Mesenchymal stem cell (in vitro differentiated cells and primary cell): ENCODE results near the gene TOMT.
A peak's percentile ranks its signal among the peaks of the same experiment; 100 is the strongest.

Experiments used
- DNase-seq: peaks from one replicate; pipeline ENCODE4 v3.0.0-alpha.2; 2013
- H2AFZ ChIP-seq: one replicate; pipeline ENCODE4 v1.6.1; 2013; ENCODE audit warnings: low read depth, mild to moderate bottlenecking, control low read depth, inconsistent platforms, low read length, moderate library complexity
- H2AK5ac ChIP-seq: 2 replicates; pipeline ENCODE4 v1.6.1; 2013; ENCODE audit warnings: low read length, moderate library complexity, mild to moderate bottlenecking, inconsistent platforms; ENCODE audit not compliant: severe bottlenecking
- H2BK120ac ChIP-seq: one replicate; pipeline ENCODE4 v1.6.1; 2013; ENCODE audit warnings: low read depth, mild to moderate bottlenecking, inconsistent platforms, low read length, moderate library complexity
- H2BK12ac ChIP-seq, 2 experiments: one replicate each; pipeline ENCODE4 v1.6.1; 2013; ENCODE audit warnings: inconsistent platforms in 2 of 2, low read length in 2 of 2, mild to moderate bottlenecking in 2 of 2, moderate library complexity in 2 of 2, control low read depth in 1 of 2
- H2BK15ac ChIP-seq: one replicate; pipeline ENCODE4 v1.6.1; 2013; ENCODE audit warnings: mild to moderate bottlenecking, low read depth, inconsistent platforms; ENCODE audit not compliant: poor library complexity, severe bottlenecking
- H2BK5ac ChIP-seq: 2 replicates; pipeline ENCODE4 v1.6.1; 2013; ENCODE audit warnings: low read depth, mild to moderate bottlenecking, low read length, control low read depth, inconsistent platforms; ENCODE audit not compliant: poor library complexity, severe bottlenecking
- H3K14ac ChIP-seq, 2 experiments: one replicate each; pipeline ENCODE4 v1.6.1; 2013; ENCODE audit warnings: inconsistent platforms in 2 of 2, low read length in 2 of 2, control low read depth in 1 of 2, mild to moderate bottlenecking in 1 of 2, moderate library complexity in 1 of 2
- H3K18ac ChIP-seq, 2 experiments: one replicate each; pipeline ENCODE4 v1.6.1; 2013; ENCODE audit warnings: inconsistent platforms in 2 of 2, low read length in 2 of 2, control low read depth in 1 of 2, low read depth in 1 of 2, mild to moderate bottlenecking in 1 of 2
- H3K23ac ChIP-seq, 2 experiments: one replicate each; pipeline ENCODE4 v1.6.1; 2013; ENCODE audit warnings: inconsistent platforms in 2 of 2, low read length in 2 of 2, mild to moderate bottlenecking in 2 of 2, moderate library complexity in 2 of 2, control low read depth in 1 of 2
- H3K27ac ChIP-seq: 2 replicates; pipeline ENCODE4 v1.5.1; 2013; ENCODE audit warnings: mild to moderate bottlenecking, moderate library complexity, low read length, control low read depth, inconsistent platforms; ENCODE audit not compliant: poor library complexity, severe bottlenecking
- H3K27me3 ChIP-seq, 2 experiments: 2 replicates each; pipeline versions ENCODE4 v1.6.1 to v1.7.0; 2013; ENCODE audit warnings: low read length in 2 of 2, mild to moderate bottlenecking in 2 of 2, moderate library complexity in 2 of 2, control low read depth in 1 of 2, inconsistent platforms in 1 of 2; ENCODE audit not compliant: control insufficient read depth in 1 of 2, insufficient read depth in 1 of 2
- H3K36me3 ChIP-seq, 2 experiments: 2 replicates each; pipeline versions ENCODE4 v1.6.1 to v1.7.0; 2013; ENCODE audit warnings: low read length in 2 of 2, control low read depth in 1 of 2, inconsistent platforms in 1 of 2, low read depth in 1 of 2, mild to moderate bottlenecking in 1 of 2; ENCODE audit not compliant: insufficient read depth in 2 of 2, control insufficient read depth in 1 of 2
- H3K4ac ChIP-seq, 2 experiments: one replicate each; pipeline ENCODE4 v1.6.1; 2013; ENCODE audit warnings: inconsistent platforms in 2 of 2, low read length in 2 of 2, mild to moderate bottlenecking in 2 of 2, moderate library complexity in 2 of 2, control low read depth in 1 of 2, low read depth in 1 of 2
- H3K4me1 ChIP-seq: 2 replicates; pipeline ENCODE4 v1.6.1; 2013; ENCODE audit warnings: low read depth, low read length, control low read depth; ENCODE audit not compliant: control insufficient read depth, insufficient read depth
- H3K4me2 ChIP-seq: 2 replicates; pipeline ENCODE4 v1.6.1; 2013; ENCODE audit warnings: low read length, mild to moderate bottlenecking, inconsistent platforms; ENCODE audit not compliant: poor library complexity, severe bottlenecking
- H3K4me3 ChIP-seq, 2 experiments: 2 replicates each; pipeline versions ENCODE4 v1.5.1 to v1.7.0; 2013; ENCODE audit warnings: low read length in 2 of 2, mild to moderate bottlenecking in 2 of 2, control low read depth in 1 of 2, low read depth in 1 of 2; ENCODE audit not compliant: insufficient read depth in 1 of 2
- H3K79me1 ChIP-seq: replicated peaks from 2 replicates; pipeline ENCODE4 v1.6.1; 2013; ENCODE audit warnings: mild to moderate bottlenecking, control low read depth, low read length, inconsistent platforms; ENCODE audit not compliant: poor library complexity, severe bottlenecking
- H3K9ac ChIP-seq: 2 replicates; pipeline ENCODE4 v1.7.0; 2013; ENCODE audit warnings: mild to moderate bottlenecking, low read length, moderate library complexity
- H3K9me3 ChIP-seq: 2 replicates; pipeline ENCODE4 v1.7.0; 2013; ENCODE audit warnings: mild to moderate bottlenecking, low read length; ENCODE audit not compliant: control insufficient read depth
- H4K8ac ChIP-seq: one replicate; pipeline ENCODE4 v1.6.1; 2013; ENCODE audit warnings: inconsistent platforms, mild to moderate bottlenecking, low read length, moderate library complexity
- H4K91ac ChIP-seq: one replicate; pipeline ENCODE4 v1.6.1; 2013; ENCODE audit warnings: mild to moderate bottlenecking, low read length, inconsistent platforms
- WGBS: methylation state at CpG from one replicate; pipeline ENCODE4 v1.1.7; 2013; ENCODE audit warnings: mixed read lengths; 5-methylcytosine and 5-hydroxymethylcytosine counted together

TOMT gene

DNA sequence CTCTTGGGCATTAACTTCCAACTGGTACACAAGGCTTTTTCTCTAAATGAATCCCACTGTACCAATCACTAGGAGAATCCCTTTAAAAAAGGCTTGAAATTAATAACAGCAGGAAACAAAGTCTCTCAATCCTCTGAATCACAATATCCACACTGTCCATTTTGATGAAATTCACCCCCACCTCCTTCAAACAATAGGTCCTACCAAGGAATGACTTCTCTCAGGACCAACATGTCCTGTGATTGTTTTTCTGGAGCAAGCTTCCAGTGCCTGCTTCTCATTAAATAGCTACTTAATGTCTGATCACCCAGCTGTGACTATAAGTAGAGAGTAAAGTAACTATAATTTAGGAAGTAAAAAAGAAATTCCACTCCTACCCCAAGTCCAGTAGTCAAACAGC, 38.5 kb upstream of the TOMT start:
- H2BK120ac ChIP-seq: no peak overlapping the region
- no peak overlapping the region for H2BK12ac ChIP-seq
- H3K18ac ChIP-seq: no peak overlapping the region
- no peaks in the 10 kb centered on the region for H3K9me3 ChIP-seq
- H3K4me1 ChIP-seq: peaks cover 11% of the 10 kb centered on the region
- no peak overlapping the region for H2BK5ac ChIP-seq
- H3K27me3 ChIP-seq: no peaks in the 10 kb centered on the region
- peaks cover 4 to 8% of the 10 kb centered on the region in 2 experiments for H3K36me3 ChIP-seq
- no peak for DNase-seq
- no peak overlapping the region for H3K27ac ChIP-seq
- peak overlapping the region; percentile 55 for H2AK5ac ChIP-seq
- peaks cover 22% of the 10 kb centered on the region for H3K79me1 ChIP-seq
- no peak overlapping the region for H3K23ac ChIP-seq
- no peak overlapping the region for H2BK15ac ChIP-seq
- no peak overlapping the region for H3K4me3 ChIP-seq
- H4K91ac ChIP-seq: no peak overlapping the region
- H3K4me2 ChIP-seq: no peak overlapping the region
- H3K14ac ChIP-seq: no peak overlapping the region
- H4K8ac ChIP-seq: no peak overlapping the region
- no peak overlapping the region for H2AFZ ChIP-seq
- peak overlapping the region; percentile 44 for H3K9ac ChIP-seq
- H3K4ac ChIP-seq: no peak overlapping the region

DNA sequence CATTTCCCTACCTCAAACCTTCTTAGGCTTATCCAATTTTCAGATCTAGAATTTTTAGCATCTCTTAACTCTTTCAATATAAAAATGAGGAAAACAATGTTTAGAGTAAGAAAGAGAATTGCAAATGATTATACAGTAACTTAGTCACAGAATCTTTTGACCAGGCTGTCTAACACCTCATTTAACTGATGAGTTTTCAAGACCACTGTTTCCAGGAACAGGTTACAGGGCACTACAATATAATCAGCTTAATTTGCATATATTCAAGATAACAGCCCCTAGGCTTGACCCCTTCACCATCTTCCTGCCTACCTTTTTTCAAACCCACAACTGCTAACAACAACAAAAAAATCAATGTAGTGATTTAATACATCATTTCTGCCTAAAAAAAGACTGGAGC, 38.0 kb upstream of the TOMT start:
- Histone ChIP-seq H3K23ac (no peak overlapping the region), H3K4me1 (peaks cover 13% of the 10 kb centered on the region), H2BK5ac (no peak overlapping the region), H3K9me3 (no peaks in the 10 kb centered on the region), H3K9ac (no peak overlapping the region), H3K36me3 (peaks cover 4 to 8% of the 10 kb centered on the region in 2 experiments), H2BK15ac (no peak overlapping the region), H3K27ac (no peak overlapping the region), H3K79me1 (peaks cover 21% of the 10 kb centered on the region), H2BK120ac (no peak overlapping the region), H3K14ac (no peak overlapping the region), H4K91ac (no peak overlapping the region), H3K18ac (no peak overlapping the region), H2AK5ac (peak overlapping the region; percentile 3), H3K4me3 (no peak overlapping the region), H2BK12ac (no peak overlapping the region), H2AFZ (no peak overlapping the region), H3K4ac (no peak overlapping the region), H4K8ac (no peak overlapping the region), H3K4me2 (no peak overlapping the region), H3K27me3 (no peaks in the 10 kb centered on the region)
- DNase-seq: no peak

DNA sequence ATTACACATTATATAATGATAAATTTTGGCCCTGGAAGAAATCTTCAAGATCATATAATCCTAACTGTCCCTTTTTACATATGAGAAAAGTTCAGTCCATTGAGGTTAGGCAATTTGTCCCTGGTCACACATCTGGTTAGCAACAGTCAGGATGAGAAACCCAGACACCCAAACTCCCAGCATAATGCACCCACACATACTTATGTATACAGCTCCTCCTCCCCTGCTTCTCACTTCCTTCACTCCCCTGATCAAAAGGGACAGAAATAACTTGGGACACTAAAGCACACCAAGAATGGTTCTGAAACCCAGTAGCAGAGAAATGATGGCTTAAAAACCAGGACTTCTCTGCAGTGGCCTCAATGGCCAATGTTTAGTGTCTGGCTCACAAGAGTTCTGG, 36.5 kb upstream of the TOMT start:
- Histone ChIP-seq H3K4me3 (peak overlapping the region in 1 of 2 experiments; percentile 33), H2BK15ac (no peak overlapping the region), H3K36me3 (peaks cover 0 to 4% of the 10 kb centered on the region in 2 experiments), H4K8ac (no peak overlapping the region), H3K14ac (no peak overlapping the region), H3K23ac (no peak overlapping the region), H3K4me2 (no peak overlapping the region), H3K27ac (peak overlapping the region; percentile 83), H2AFZ (no peak overlapping the region), H3K4ac (peak overlapping the region in 1 of 2 experiments; percentile 13), H2BK12ac (peak overlapping the region in 1 of 2 experiments; percentile 73), H3K9me3 (no peaks in the 10 kb centered on the region), H3K79me1 (peaks cover 16% of the 10 kb centered on the region), H3K18ac (peak overlapping the region in 1 of 2 experiments; percentile 3), H4K91ac (no peak overlapping the region), H3K9ac (peak overlapping the region; percentile 83), H2BK120ac (no peak overlapping the region), H3K27me3 (no peaks in the 10 kb centered on the region), H3K4me1 (peaks cover 13% of the 10 kb centered on the region), H2AK5ac (peak overlapping the region; percentile 24), H2BK5ac (no peak overlapping the region)
- peak; percentile 69 for DNase-seq

DNA sequence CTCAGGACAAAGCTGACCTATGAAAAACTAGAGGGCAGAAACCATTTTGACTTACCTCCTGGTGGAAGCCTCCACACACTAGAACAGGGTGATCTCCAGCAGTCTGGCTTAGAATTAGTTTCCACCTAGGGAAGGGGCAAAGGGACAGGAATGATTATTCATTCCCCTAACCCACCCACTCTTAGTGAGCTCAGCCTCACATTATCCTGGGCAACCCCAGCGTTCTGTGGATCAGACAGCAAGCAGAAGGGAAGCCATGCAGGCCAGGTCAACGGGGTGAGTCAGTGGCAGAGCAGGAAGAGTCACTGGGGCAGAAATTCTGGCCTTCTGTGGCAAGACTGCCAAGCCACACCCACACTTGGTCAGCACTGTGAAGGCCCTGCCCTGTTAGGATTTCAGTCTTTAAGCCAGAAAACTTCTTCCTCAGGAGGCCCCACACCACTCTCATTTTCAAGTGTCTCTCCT, 35.9 kb upstream of the TOMT start:
- 0% methylated on average over 2 of the region's 2 CpGs for WGBS

More for the DNA sequence above, 35.9 kb upstream of the TOMT start:
- H3K79me1 ChIP-seq: peaks cover 17% of the 10 kb centered on the region
- H3K27ac ChIP-seq: peak overlapping the region; percentile 83
- no peak overlapping the region for H2AK5ac ChIP-seq
- no peak overlapping the region for H3K14ac ChIP-seq
- H3K4me2 ChIP-seq: no peak overlapping the region
- H3K18ac ChIP-seq: peak overlapping the region; percentile 37 to 46
- no peak overlapping the region for H2AFZ ChIP-seq
- no peak overlapping the region for H2BK15ac ChIP-seq
- no peak overlapping the region for H2BK5ac ChIP-seq
- no peak overlapping the region for H4K91ac ChIP-seq
- H3K4ac ChIP-seq: peak overlapping the region in 1 of 2 experiments; percentile 94
- peak overlapping the region in 1 of 2 experiments; percentile 44 for H3K4me3 ChIP-seq
- peaks cover 0 to 4% of the 10 kb centered on the region in 2 experiments for H3K36me3 ChIP-seq
- peak; percentile 88 for DNase-seq
- H3K27me3 ChIP-seq: no peaks in the 10 kb centered on the region
- peak overlapping the region; percentile 83 for H3K9ac ChIP-seq
- no peaks in the 10 kb centered on the region for H3K9me3 ChIP-seq
- H3K4me1 ChIP-seq: peaks cover 13% of the 10 kb centered on the region
- H2BK12ac ChIP-seq: peak overlapping the region; percentile 9 to 91
- peak overlapping the region; percentile 59 for H4K8ac ChIP-seq
- H3K23ac ChIP-seq: no peak overlapping the region
- no peak overlapping the region for H2BK120ac ChIP-seq
